Small intestine (tissue), 7 donors: Measurements from ENCODE around the gene EFTUD2. TPM values are rescaled to one million over a fixed set of nuclear protein-coding genes. Genes with fewer than 3 reads are reported as not detected.

Source experiments
- DNase-seq, 2 donors: peaks; one replicate each; pipeline versions ENCODE4 v3.0.0 to v3.0.0-alpha.2; 2013
- FAIRE-seq: peaks from 2 replicates; lab custom pipeline; 2012; peaks lifted over from hg19 to GRCh38; lab: Jason Lieb, UNC
- H3K27ac ChIP-seq, 3 donors: one replicate each; pipeline ENCODE4 v1.5.1; 2013; ENCODE audit warnings: low read length in 2 of 3, mild to moderate bottlenecking in 2 of 3, control low read depth in 1 of 3, inconsistent platforms in 1 of 3, low read depth in 1 of 3, moderate library complexity in 1 of 3
- H3K27me3 ChIP-seq, 3 donors: one replicate each; pipeline ENCODE4 v1.6.1; 2013; ENCODE audit warnings: low read length in 3 of 3, inconsistent platforms in 1 of 3; ENCODE audit not compliant: control insufficient read depth in 3 of 3, insufficient read depth in 3 of 3
- H3K36me3 ChIP-seq, 3 donors: one replicate each; pipeline ENCODE4 v1.6.1; 2013; ENCODE audit warnings: low read length in 3 of 3, inconsistent platforms in 1 of 3, low read depth in 1 of 3, mild to moderate bottlenecking in 1 of 3, moderate library complexity in 1 of 3; ENCODE audit not compliant: control insufficient read depth in 3 of 3, insufficient read depth in 2 of 3
- H3K4me1 ChIP-seq, 3 donors: one replicate each; pipeline ENCODE4 v1.6.1; 2013; ENCODE audit warnings: low read length in 2 of 3, inconsistent platforms in 1 of 3, low read depth in 1 of 3, mild to moderate bottlenecking in 1 of 3, moderate library complexity in 1 of 3; ENCODE audit not compliant: control insufficient read depth in 3 of 3, insufficient read depth in 2 of 3
- H3K4me3 ChIP-seq, 3 donors: one replicate each; pipeline ENCODE4 v1.5.1; 2013; ENCODE audit warnings: low read length in 3 of 3, control low read depth in 1 of 3, inconsistent platforms in 1 of 3, low read depth in 1 of 3, mild to moderate bottlenecking in 1 of 3, moderate library complexity in 1 of 3
- H3K9me3 ChIP-seq, 2 donors: one replicate each; pipeline ENCODE4 v1.6.1; 2013; ENCODE audit warnings: low read depth in 1 of 2, low read length in 1 of 2; ENCODE audit not compliant: control insufficient read depth in 2 of 2, insufficient read depth in 1 of 2
- WGBS, 3 donors: extraction: QIAGEN DNeasy Blood & Tissue Kit; methylation state at CpG; one replicate each; pipeline ENCODE4 v1.1.7; 2013; 5-methylcytosine and 5-hydroxymethylcytosine counted together
- polyA plus RNA-seq, 4 donors: library from polyadenylated mRNA; stranded (reverse) in 3 of 4; unstranded in 1 of 4; fragments of 200-250 nt in 3 of 4; fragments of 120-200 nt in 1 of 4; gene quantifications; one replicate each; pipeline versions ENCODE4 v1.2.1 to v1.2.3, GENCODE V29; 2013
- donor health status: healthy with polysubstance abuse.
- donor health status: control.
- donor health status: control.
- donor health status: Bipolar disorder and iron deficiency.
- donor health status: healthy.

The EFTUD2 gene
- polyA plus RNA-seq, 4 donors, result 19.9 to 71.2 (median 33.8) TPM

DNA sequence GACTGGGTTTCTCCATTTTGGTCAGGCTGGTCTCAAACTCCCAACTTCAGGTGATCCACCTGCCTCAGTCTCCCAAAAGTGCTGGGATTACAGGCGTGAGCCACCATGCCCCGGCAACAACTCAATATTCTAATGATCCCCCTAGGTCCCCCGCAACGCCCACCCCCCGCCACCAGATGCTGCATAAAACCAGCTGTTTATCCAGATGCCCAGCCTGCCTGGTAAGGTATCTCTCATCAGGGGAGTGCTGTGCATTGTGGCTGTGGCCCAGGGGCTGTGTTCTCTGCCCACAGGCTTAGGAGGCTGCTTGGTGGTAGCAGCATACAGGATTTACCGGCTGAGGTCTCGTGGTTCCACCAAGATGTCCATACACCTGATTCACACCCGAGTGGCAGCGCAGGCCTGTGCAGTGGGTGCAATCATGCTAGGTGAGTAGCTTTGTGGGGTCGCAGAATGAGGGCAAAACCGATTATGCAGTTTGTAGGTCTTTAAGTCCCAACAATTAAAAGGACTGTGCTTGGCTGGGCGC, 50.2 kb downstream of the EFTUD2 start:
- FAIRE-seq, result no peak

GRCh38 chr17:44848257-44848795, 50.9 kb downstream of the EFTUD2 start:
- Histone ChIP-seq H3K27ac (peak overlapping the region in 1 of 3 donors; percentile 11), H3K27me3 (no peaks in the 10 kb centered on the region), H3K9me3 (no peaks in the 10 kb centered on the region), H3K4me3 (no peak overlapping the region), H3K36me3 (peaks cover 13 to 44% (median 14%) of the 10 kb centered on the region in 3 donors), H3K4me1 (no peaks in the 10 kb centered on the region)
- DNase-seq (no peak), FAIRE-seq (no peak)
- WGBS, 3 donors, result 56 to 62% (median 57%) methylated on average over 6 of the region's 6 CpGs

More for the DNA sequence above, 50.2 kb downstream of the EFTUD2 start:
- no peaks in the 10 kb centered on the region for H3K9me3 ChIP-seq
- H3K27ac ChIP-seq, result no peak overlapping the region
- no peaks in the 10 kb centered on the region for H3K27me3 ChIP-seq
- H3K36me3 ChIP-seq, result peaks cover 17 to 49% (median 21%) of the 10 kb centered on the region in 3 donors
- no peaks in the 10 kb centered on the region for H3K4me1 ChIP-seq
- H3K4me3 ChIP-seq, result no peak overlapping the region
- no peak for DNase-seq
- 90 to 94% (median 92%) methylated on average over 12 of the region's 12 CpGs for WGBS, 3 donors

DNA sequence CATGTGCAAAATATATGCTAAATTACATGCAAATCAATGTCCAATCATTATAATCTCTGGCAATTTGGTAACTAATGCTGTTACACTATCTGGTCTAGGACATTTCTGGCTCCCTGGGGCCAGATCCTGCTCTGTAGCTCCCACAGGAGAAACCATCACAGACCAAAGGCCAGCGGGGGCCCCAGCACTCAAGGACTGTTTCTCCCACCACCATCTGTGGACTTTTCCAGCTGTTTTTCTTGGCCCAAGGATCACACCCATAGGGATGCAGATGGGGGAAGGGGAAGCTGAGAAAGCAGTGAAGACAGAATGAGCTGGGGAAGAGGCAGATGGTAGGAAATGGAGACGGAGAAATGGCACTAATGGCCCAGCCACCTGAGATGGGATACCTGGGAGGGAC, 51.7 kb downstream of the EFTUD2 start, which contains the start of gene HIGD1B:
Gene HIGD1B, plus strand, starts transcription at position 298 of the 400 bp plus-strand sequence. CDS start 270 bp downstream, outside the sequence.
- H3K27me3 ChIP-seq, result peaks cover 0 to 5% (median 0%) of the 10 kb centered on the region in 3 donors
- peaks cover 10 to 36% (median 10%) of the 10 kb centered on the region in 3 donors for H3K36me3 ChIP-seq
- FAIRE-seq (no peak), DNase-seq (no peak)
- H3K27ac ChIP-seq, result peak within 1 kb of the TSS in 1 of 3 donors; percentile 11
- no peaks in the 10 kb centered on the region for H3K9me3 ChIP-seq
- H3K4me3 ChIP-seq, result no peak within 1 kb of the TSS
- WGBS, 3 donors, result 63 to 79% (median 73%) methylated on average over 2 of the region's 2 CpGs
- H3K4me1 ChIP-seq, result no peaks in the 10 kb centered on the region

DNA sequence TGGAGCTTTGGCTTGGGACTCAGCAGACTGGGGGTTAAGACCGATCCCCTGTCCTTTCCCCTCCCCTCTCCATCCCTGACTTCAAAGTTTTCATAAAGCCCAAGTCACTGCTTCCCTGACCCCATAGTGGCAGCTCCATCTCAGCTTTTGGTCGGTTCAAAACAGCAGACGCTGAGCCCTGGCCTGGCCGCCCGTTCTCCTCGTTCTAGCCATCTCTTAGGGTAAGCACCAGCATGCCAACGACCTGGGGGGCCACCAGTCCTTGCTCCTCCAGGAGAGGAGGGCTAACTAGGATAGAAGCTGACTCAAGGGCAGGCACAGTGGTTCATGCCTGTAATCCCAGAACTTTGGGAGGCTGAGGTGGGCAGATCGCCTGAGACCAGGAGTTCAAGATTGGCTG, 53.0 kb downstream of the EFTUD2 start:
- 74 to 80% (median 80%) methylated on average over 8 of the region's 8 CpGs for WGBS, 3 donors

DNA sequence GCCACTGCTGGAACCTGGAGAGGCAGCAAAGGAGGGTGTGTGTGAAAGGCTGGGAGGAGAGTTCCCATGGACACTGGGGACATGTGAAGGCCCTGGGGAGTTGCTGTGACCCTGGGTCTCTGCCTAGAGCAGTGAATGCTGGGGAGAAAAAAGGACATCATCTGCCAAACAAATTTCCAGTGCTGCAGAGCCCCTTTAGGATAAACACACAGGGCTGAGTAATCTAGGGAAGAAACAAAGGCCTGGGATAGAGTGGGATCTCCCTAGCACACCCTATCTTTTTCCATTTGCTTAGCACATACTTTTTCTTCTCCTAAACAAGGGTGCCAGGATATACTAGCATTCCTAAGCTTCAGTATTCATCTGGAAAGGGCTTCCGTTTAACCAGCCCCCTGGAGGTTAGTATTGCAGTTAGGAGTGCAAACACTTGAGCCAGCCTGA, 54.8 kb downstream of the EFTUD2 start:
- Histone ChIP-seq H3K36me3 (peaks cover 0 to 4% (median 0%) of the 10 kb centered on the region in 3 donors), H3K27me3 (peaks cover 0 to 7% (median 0%) of the 10 kb centered on the region in 3 donors), H3K27ac (peak overlapping the region in 1 of 3 donors; percentile 34), H3K9me3 (no peaks in the 10 kb centered on the region), H3K4me3 (no peak overlapping the region), H3K4me1 (no peaks in the 10 kb centered on the region)
- 54 to 71% (median 63%) methylated on average over 1 of the region's 1 CpG for WGBS, 3 donors
- DNase-seq, result no peak
- no peak for FAIRE-seq

More for the DNA sequence above, 53.0 kb downstream of the EFTUD2 start:
- Histone ChIP-seq H3K27ac (no peak overlapping the region), H3K27me3 (peaks cover 0 to 7% (median 0%) of the 10 kb centered on the region in 3 donors), H3K36me3 (peaks cover 2 to 22% (median 5%) of the 10 kb centered on the region in 3 donors), H3K4me3 (no peak overlapping the region), H3K9me3 (no peaks in the 10 kb centered on the region), H3K4me1 (no peaks in the 10 kb centered on the region)
- FAIRE-seq, result no peak
- no peak for DNase-seq

- Histone ChIP-seq H3K4me3 (no peak overlapping the region), H3K9me3 (no peaks in the 10 kb centered on the region), H3K4me1 (no peaks in the 10 kb centered on the region), H3K36me3 (no peaks in the 10 kb centered on the region), H3K27me3 (peaks cover 0 to 7% (median 0%) of the 10 kb centered on the region in 3 donors), H3K27ac (peak overlapping the region in 1 of 3 donors; percentile 38)
- DNase-seq (no peak), FAIRE-seq (no peak)
- WGBS, 3 donors, result 46 to 60% (median 56%) methylated on average over 5 of the region's 5 CpGs
These were observed 56.5 kb downstream of the EFTUD2 start for GRCh38 chr17:44842748-44843147.

GRCh38 chr17:44840936-44841335, 58.3 kb downstream of the EFTUD2 start:
- Histone ChIP-seq H3K36me3 (no peaks in the 10 kb centered on the region), H3K27me3 (peaks cover 0 to 7% (median 0%) of the 10 kb centered on the region in 3 donors), H3K4me3 (no peak overlapping the region), H3K27ac (no peak overlapping the region), H3K4me1 (no peaks in the 10 kb centered on the region), H3K9me3 (no peaks in the 10 kb centered on the region)
- 64 to 85% (median 76%) methylated on average over 3 of the region's 3 CpGs for WGBS, 3 donors
- DNase-seq, result no peak
- no peak for FAIRE-seq

DNA sequence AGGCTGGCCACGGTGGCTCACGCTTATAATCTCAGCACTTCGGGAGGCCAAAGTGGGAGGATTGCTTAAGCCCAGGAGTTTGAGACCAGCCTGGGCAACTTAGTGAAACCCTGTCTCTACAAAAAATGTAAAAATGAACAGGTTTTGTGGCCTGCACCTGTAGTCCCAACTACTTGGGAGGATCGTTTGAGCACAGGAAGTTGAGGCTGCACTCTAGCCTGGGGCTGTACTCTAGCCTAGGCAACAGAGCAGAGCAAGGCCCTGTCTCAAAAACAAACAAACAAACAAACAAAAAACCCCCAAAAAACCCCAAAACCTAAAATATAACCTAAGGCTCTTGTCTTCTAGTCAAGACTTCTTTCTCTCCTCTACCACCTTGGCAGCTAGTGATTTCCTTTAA, 59.0 kb downstream of the EFTUD2 start:
- no peak for FAIRE-seq
- Histone ChIP-seq H3K9me3 (no peaks in the 10 kb centered on the region), H3K27ac (no peak overlapping the region), H3K4me1 (no peaks in the 10 kb centered on the region), H3K4me3 (no peak overlapping the region), H3K27me3 (peaks cover 0 to 7% (median 0%) of the 10 kb centered on the region in 3 donors), H3K36me3 (no peaks in the 10 kb centered on the region)
- no peak for DNase-seq
- 77 to 81% (median 77%) methylated on average over 4 of the region's 4 CpGs for WGBS, 3 donors
